Nephron progenitor cell (in vitro differentiated cells): Measurements from ENCODE around the gene SPATA31D1.

ENCODE experiments used
- DNase-seq: peaks from one replicate; pipeline ENCODE4 v3.0.0; 2021
- H3K27ac Mint-ChIP-seq: 2 replicates; pipeline ENCODE4 v1.8.0; 2021; ENCODE audit warnings: mild to moderate bottlenecking, moderate library complexity, mixed read lengths
- H3K27me3 Mint-ChIP-seq: 2 replicates; pipeline ENCODE4 v1.8.0; 2021; ENCODE audit warnings: mild to moderate bottlenecking, low read depth, mixed read lengths; ENCODE audit not compliant: poor library complexity
- H3K36me3 Mint-ChIP-seq: 2 replicates; pipeline ENCODE4 v1.8.0; 2021; ENCODE audit warnings: low read depth, mixed read lengths
- H3K4me1 Mint-ChIP-seq: 2 replicates; pipeline ENCODE4 v1.8.0; 2021; ENCODE audit warnings: mixed read lengths
- H3K4me3 Mint-ChIP-seq: 2 replicates; pipeline ENCODE4 v1.8.0; 2021; ENCODE audit warnings: mild to moderate bottlenecking, moderate library complexity, mixed read lengths
- H3K9me3 Mint-ChIP-seq: 2 replicates; pipeline ENCODE4 v1.8.0; 2021; ENCODE audit warnings: mild to moderate bottlenecking, moderate library complexity, mixed read lengths
- TF ChIP-seq, protein P1 (sequence below): fragments of 200-600 bp; sonication (generic); IDR thresholded peaks from 2 replicates; pipeline ENCODE4 v1.5.0; 2021; ENCODE audit warnings: antibody characterized with exemption

SPATA31D1 gene

DNA sequence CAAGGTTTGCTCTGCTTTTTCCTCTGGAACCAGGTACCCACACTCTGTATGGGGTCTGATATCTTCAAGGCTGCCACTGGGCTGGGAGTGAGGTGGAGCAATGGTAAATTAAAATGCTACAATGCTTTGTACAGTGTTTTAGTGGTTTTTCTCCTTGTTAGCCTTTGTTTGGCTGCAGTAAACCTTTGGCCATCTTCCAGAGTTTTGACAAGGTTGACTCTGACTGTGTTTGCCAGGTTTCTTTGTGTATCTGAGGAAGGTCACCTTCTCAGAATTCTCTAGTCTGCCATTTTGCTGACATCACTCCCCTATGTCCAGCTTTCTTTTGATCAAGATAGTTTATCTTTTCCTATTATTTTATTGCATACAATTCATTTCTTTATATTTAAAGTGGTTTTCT is 11.2 kb downstream of the SPATA31D1 start:
- Mint-ChIP-seq H3K27ac (no peak overlapping the region), H3K27me3 (peaks cover 4% of the 10 kb centered on the region), H3K4me3 (no peak overlapping the region), H3K36me3 (no peaks in the 10 kb centered on the region), H3K4me1 (no peaks in the 10 kb centered on the region), H3K9me3 (peaks cover 3% of the 10 kb centered on the region)
- DNase-seq = no peak
- TF ChIP-seq, protein P1, sequence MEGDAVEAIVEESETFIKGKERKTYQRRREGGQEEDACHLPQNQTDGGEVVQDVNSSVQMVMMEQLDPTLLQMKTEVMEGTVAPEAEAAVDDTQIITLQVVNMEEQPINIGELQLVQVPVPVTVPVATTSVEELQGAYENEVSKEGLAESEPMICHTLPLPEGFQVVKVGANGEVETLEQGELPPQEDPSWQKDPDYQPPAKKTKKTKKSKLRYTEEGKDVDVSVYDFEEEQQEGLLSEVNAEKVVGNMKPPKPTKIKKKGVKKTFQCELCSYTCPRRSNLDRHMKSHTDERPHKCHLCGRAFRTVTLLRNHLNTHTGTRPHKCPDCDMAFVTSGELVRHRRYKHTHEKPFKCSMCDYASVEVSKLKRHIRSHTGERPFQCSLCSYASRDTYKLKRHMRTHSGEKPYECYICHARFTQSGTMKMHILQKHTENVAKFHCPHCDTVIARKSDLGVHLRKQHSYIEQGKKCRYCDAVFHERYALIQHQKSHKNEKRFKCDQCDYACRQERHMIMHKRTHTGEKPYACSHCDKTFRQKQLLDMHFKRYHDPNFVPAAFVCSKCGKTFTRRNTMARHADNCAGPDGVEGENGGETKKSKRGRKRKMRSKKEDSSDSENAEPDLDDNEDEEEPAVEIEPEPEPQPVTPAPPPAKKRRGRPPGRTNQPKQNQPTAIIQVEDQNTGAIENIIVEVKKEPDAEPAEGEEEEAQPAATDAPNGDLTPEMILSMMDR = no peak

GRCh38 chr9:82010711-82011110 is 22.1 kb downstream of the SPATA31D1 start:
- no peak for DNase-seq

DNA sequence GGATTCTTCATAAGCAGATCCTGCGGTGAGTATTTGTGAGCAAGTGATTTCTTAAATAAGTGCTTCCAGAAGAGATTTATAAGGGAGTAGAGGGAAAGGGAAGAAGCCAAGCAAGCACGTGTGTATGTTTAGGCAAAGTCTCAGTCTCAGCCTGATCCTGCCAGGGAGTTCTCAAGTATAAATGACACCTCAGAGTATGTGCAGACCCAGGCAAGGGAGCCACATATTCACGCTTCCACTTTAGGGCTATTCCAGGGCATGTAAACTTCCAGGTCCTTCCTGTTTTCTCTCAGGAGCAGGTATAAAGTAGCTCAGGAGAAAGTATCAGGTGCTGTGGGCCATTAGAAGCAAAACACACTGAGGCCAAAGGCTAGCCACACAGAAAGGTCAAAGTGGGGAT is 22.6 kb downstream of the SPATA31D1 start:
- Mint-ChIP-seq H3K27me3 (no peaks in the 10 kb centered on the region), H3K4me3 (no peak overlapping the region), H3K4me1 (no peaks in the 10 kb centered on the region), H3K27ac (no peak overlapping the region), H3K9me3 (peaks cover 12% of the 10 kb centered on the region), H3K36me3 (no peaks in the 10 kb centered on the region)
- DNase-seq = no peak
- TF ChIP-seq, protein P1 = no peak

More at GRCh38 chr9:82010711-82011110, 22.1 kb downstream of the SPATA31D1 start:
- TF ChIP-seq, protein P1 = no peak
- H3K27me3 Mint-ChIP-seq = no peaks in the 10 kb centered on the region
- no peak overlapping the region for H3K4me3 Mint-ChIP-seq
- no peak overlapping the region for H3K27ac Mint-ChIP-seq
- peaks cover 12% of the 10 kb centered on the region for H3K9me3 Mint-ChIP-seq
- H3K36me3 Mint-ChIP-seq = no peaks in the 10 kb centered on the region
- no peaks in the 10 kb centered on the region for H3K4me1 Mint-ChIP-seq

DNA sequence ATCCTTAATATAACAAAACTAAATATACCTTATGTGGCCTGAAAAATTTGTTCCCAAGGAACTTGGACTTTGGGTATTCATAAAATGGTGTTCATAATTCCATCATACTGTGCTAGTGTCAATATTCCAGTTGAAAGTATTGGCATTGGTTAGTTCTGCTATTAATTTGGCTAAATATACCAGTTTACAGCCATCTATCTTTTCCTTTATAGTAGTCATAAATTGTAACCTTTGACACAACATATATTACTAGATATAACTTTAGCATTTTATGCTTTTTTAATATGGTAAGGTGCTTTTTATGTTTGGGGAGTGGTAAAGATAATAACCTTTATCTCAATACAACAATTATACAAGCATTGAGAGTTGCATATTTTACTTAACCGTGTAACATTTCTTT is 23.7 kb downstream of the SPATA31D1 start:
- Mint-ChIP-seq H3K9me3 (peaks cover 18% of the 10 kb centered on the region), H3K27me3 (no peaks in the 10 kb centered on the region), H3K27ac (no peak overlapping the region), H3K4me3 (no peak overlapping the region), H3K36me3 (no peaks in the 10 kb centered on the region), H3K4me1 (no peaks in the 10 kb centered on the region)
- no peak for DNase-seq
- TF ChIP-seq, protein P1 = no peak

DNA sequence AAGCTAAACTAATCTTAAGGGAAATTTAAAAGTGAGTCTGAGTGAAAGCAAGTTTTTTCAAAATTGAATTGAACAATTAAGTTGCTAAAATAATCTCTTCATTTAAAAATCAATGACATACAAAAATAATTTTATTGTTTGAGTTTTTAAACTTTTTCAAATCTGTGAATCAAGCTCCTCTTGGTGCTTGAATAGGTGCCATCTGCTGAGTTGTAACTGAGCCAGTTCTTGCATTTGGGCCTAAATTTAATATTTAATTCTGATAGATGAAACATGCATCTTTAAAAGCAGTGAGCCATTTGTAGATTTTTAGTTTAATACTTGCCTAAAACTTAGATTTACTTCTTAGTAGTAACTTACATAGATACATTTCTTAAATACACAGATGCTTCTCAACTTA is 31.8 kb downstream of the SPATA31D1 start:
- Mint-ChIP-seq H3K27me3 (peaks cover 2% of the 10 kb centered on the region), H3K4me3 (no peak overlapping the region), H3K36me3 (no peaks in the 10 kb centered on the region)

GRCh38 chr9:82021198-82021597 is 32.6 kb downstream of the SPATA31D1 start:
- H3K4me3 Mint-ChIP-seq = no peak overlapping the region
- H3K9me3 Mint-ChIP-seq = peaks cover 17% of the 10 kb centered on the region
- H3K27ac Mint-ChIP-seq = peak overlapping the region; percentile 79
- no peak for DNase-seq
- H3K27me3 Mint-ChIP-seq = peaks cover 2% of the 10 kb centered on the region
- H3K4me1 Mint-ChIP-seq = peaks cover 14% of the 10 kb centered on the region
- TF ChIP-seq, protein P1 = no peak
- H3K36me3 Mint-ChIP-seq = no peaks in the 10 kb centered on the region

More for the DNA sequence above, 31.8 kb downstream of the SPATA31D1 start:
- no peak for DNase-seq
- TF ChIP-seq, protein P1 = no peak
- Mint-ChIP-seq H3K27ac (no peak overlapping the region), H3K9me3 (peaks cover 19% of the 10 kb centered on the region), H3K4me1 (peaks cover 14% of the 10 kb centered on the region)
